Measurements from ENCODE around the gene EYA2.

Gene EYA2

GRCh38 chr20:47187450-47188195, 293.0 kb downstream of the EYA2 start:
- no peak overlapping the region for H3K4me2 ChIP-seq
- TF ChIP-seq Cebpa-rat (IDR thresholded peaks at IDR 0.05), result no peak
- H3K27ac ChIP-seq, result no peak overlapping the region
- no peak overlapping the region for H3K4me3 ChIP-seq
- H3K4me1 ChIP-seq, result no peaks in the 10 kb centered on the region
- H3K9me3 ChIP-seq, result no peaks in the 10 kb centered on the region
- H3K36me3 ChIP-seq, result no peaks in the 10 kb centered on the region
- no peaks in the 10 kb centered on the region for H4K20me1 ChIP-seq
- no peak overlapping the region for H3K9ac ChIP-seq
- no peaks in the 10 kb centered on the region for H3K27me3 ChIP-seq

- H3K27me3 ChIP-seq, result no peaks in the 10 kb centered on the region
- H4K20me1 ChIP-seq, result no peaks in the 10 kb centered on the region
- H3K36me3 ChIP-seq, result no peaks in the 10 kb centered on the region
- H3K4me3 ChIP-seq, result no peak overlapping the region
- no peak overlapping the region for H3K27ac ChIP-seq
- H3K4me2 ChIP-seq, result no peak overlapping the region
- H3K9me3 ChIP-seq, result no peaks in the 10 kb centered on the region
- H3K4me1 ChIP-seq, result no peaks in the 10 kb centered on the region
- no peak for TF ChIP-seq Cebpa-rat (IDR thresholded peaks at IDR 0.05)
- no peak overlapping the region for H3K9ac ChIP-seq
These were observed 293.9 kb downstream of the EYA2 start for GRCh38 chr20:47188540-47188939.

- no peaks in the 10 kb centered on the region for H3K4me1 ChIP-seq
- no peaks in the 10 kb centered on the region for H4K20me1 ChIP-seq
- H3K27me3 ChIP-seq, result no peaks in the 10 kb centered on the region
- no peak overlapping the region for H3K4me2 ChIP-seq
- H3K4me3 ChIP-seq, result no peak overlapping the region
- H3K36me3 ChIP-seq, result no peaks in the 10 kb centered on the region
- H3K9me3 ChIP-seq, result no peaks in the 10 kb centered on the region
- no peak overlapping the region for H3K27ac ChIP-seq
- no peak for TF ChIP-seq Cebpa-rat (IDR thresholded peaks at IDR 0.05)
- no peak overlapping the region for H3K9ac ChIP-seq
These were observed 294.4 kb downstream of the EYA2 start for GRCh38 chr20:47189060-47189459.

- no peak for TF ChIP-seq Cebpa-rat (IDR thresholded peaks at IDR 0.05)
- H3K27me3 ChIP-seq, result no peaks in the 10 kb centered on the region
- no peak overlapping the region for H3K9ac ChIP-seq
- H3K4me1 ChIP-seq, result no peaks in the 10 kb centered on the region
- H3K27ac ChIP-seq, result no peak overlapping the region
- H4K20me1 ChIP-seq, result no peaks in the 10 kb centered on the region
- H3K4me3 ChIP-seq, result no peak overlapping the region
- H3K4me2 ChIP-seq, result no peak overlapping the region
- H3K9me3 ChIP-seq, result no peaks in the 10 kb centered on the region
- H3K36me3 ChIP-seq, result no peaks in the 10 kb centered on the region
These were observed 296.5 kb downstream of the EYA2 start for GRCh38 chr20:47191074-47191673.

- TF ChIP-seq Cebpa-rat (IDR thresholded peaks at IDR 0.05), result no peak
- no peak overlapping the region for H3K9ac ChIP-seq
- no peak overlapping the region for H3K4me2 ChIP-seq
These were observed 297.3 kb downstream of the EYA2 start for GRCh38 chr20:47191956-47192355.

GRCh38 chr20:47195573-47195972, 300.9 kb downstream of the EYA2 start:
- H3K27ac ChIP-seq, result no peak overlapping the region
- peaks cover 20% of the 10 kb centered on the region for H3K4me1 ChIP-seq
- no peak overlapping the region for H3K9ac ChIP-seq
- H3K9me3 ChIP-seq, result no peaks in the 10 kb centered on the region
- H3K4me2 ChIP-seq, result no peak overlapping the region
- H3K36me3 ChIP-seq, result no peaks in the 10 kb centered on the region
- no peaks in the 10 kb centered on the region for H4K20me1 ChIP-seq
- H3K4me3 ChIP-seq, result no peak overlapping the region
- H3K27me3 ChIP-seq, result no peaks in the 10 kb centered on the region
- no peak for TF ChIP-seq Cebpa-rat (IDR thresholded peaks at IDR 0.05)

More at GRCh38 chr20:47191956-47192355, 297.3 kb downstream of the EYA2 start:
- Histone ChIP-seq H3K4me1 (peaks cover 8% of the 10 kb centered on the region), H3K27me3 (no peaks in the 10 kb centered on the region), H3K4me3 (no peak overlapping the region), H4K20me1 (no peaks in the 10 kb centered on the region), H3K9me3 (no peaks in the 10 kb centered on the region), H3K27ac (no peak overlapping the region), H3K36me3 (no peaks in the 10 kb centered on the region)

- Histone ChIP-seq H3K4me1 (peaks cover 26% of the 10 kb centered on the region), H4K20me1 (no peaks in the 10 kb centered on the region), H3K9ac (no peak overlapping the region), H3K4me3 (no peak overlapping the region), H3K4me2 (peak overlapping the region; percentile 60), H3K27me3 (no peaks in the 10 kb centered on the region), H3K36me3 (no peaks in the 10 kb centered on the region), H3K9me3 (no peaks in the 10 kb centered on the region), H3K27ac (no peak overlapping the region)
- TF ChIP-seq Cebpa-rat (IDR thresholded peaks at IDR 0.05), result no peak
These were observed 301.7 kb downstream of the EYA2 start for GRCh38 chr20:47196091-47197081.

- Histone ChIP-seq H3K4me3 (no peak overlapping the region), H3K27me3 (no peaks in the 10 kb centered on the region), H3K4me2 (0 out of 2 replicates have a peak overlapping the region, but pooled peaks have one; percentile 60), H3K4me1 (peaks cover 45% of the 10 kb centered on the region), H3K36me3 (no peaks in the 10 kb centered on the region), H3K9ac (no peak overlapping the region), H3K27ac (no peak overlapping the region), H4K20me1 (no peaks in the 10 kb centered on the region), H3K9me3 (no peaks in the 10 kb centered on the region; the same call in 1 of the 2 replicates)
- TF ChIP-seq Cebpa-rat (IDR thresholded peaks at IDR 0.05), result no peak
These were observed 303.6 kb downstream of the EYA2 start for GRCh38 chr20:47198254-47198671.

- Histone ChIP-seq H3K9ac (no peak overlapping the region), H3K4me3 (no peak overlapping the region), H3K27ac (no peak overlapping the region), H3K4me1 (peaks cover 53% of the 10 kb centered on the region), H4K20me1 (no peaks in the 10 kb centered on the region), H3K9me3 (peaks cover 5% of the 10 kb centered on the region; the same call in 1 of the 2 replicates), H3K36me3 (no peaks in the 10 kb centered on the region), H3K4me2 (no peak overlapping the region), H3K27me3 (no peaks in the 10 kb centered on the region)
- TF ChIP-seq Cebpa-rat (IDR thresholded peaks at IDR 0.05), result no peak
These were observed 304.4 kb downstream of the EYA2 start for GRCh38 chr20:47198996-47199552.
